ENCODE results near the gene CNTN1. TPM values are rescaled to one million over a fixed set of nuclear protein-coding genes. Genes with fewer than 3 reads are reported as not detected.

CNTN1 gene
- total and polyA plus RNA-seq, 2 donors (not counting 1 experiment from before 2014, with no cell fraction given), result not detected

DNA sequence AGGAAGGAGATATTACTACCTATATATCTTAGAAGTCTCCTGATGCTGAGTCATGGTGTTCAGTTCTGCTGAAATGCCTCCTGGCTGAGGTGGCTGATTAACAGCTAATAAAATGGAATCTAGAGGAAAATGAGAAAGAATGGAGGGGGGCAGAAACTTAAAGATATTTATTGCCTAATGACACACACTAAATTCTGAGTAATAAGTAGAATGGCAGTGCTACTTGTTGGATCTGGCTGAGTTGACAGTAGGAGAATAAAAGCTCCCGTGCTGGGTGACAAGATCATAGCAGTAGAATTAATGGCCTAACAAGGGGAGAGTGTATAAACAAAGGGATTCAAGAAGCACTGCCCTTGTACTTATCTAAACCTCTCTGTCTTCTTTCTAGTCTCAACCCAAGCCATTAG, 137.5 kb downstream of the CNTN1 start:
- Mint-ChIP-seq H3K27me3 (no peaks in the 10 kb centered on the region), H3K4me1 (no peaks in the 10 kb centered on the region), H3K27ac (no peak overlapping the region), H3K4me3 (no peak overlapping the region), H3K9me3 (ENCODE audit: insufficient read depth) (no peaks in the 10 kb centered on the region)
- intact Hi-C loops (cut with micrococcal nuclease), result no loop called here
- Histone ChIP-seq H4K20me1 (ENCODE audit: control insufficient read depth, insufficient read depth, low read length, poor library complexity, severe bottlenecking) (no peaks in the 10 kb centered on the region), H3K9ac (ENCODE audit: low read length) (no peak overlapping the region), H2AFZ (ENCODE audit: insufficient read depth, low read depth, low read length, poor library complexity, severe bottlenecking) (no peak overlapping the region), H3K79me2 (ENCODE audit: control insufficient read depth, insufficient read depth, low read length) (no peaks in the 10 kb centered on the region), H3K36me3 (replicated peaks in 1 of 2; ENCODE audit: control extremely low read depth in 1 of 2, control insufficient read depth in 1 of 2, extremely low read depth in 1 of 2, insufficient read depth in 2 of 2, low read length in 1 of 2) (no peaks in the 10 kb centered on the region), H3K4me2 (replicated peaks; ENCODE audit: low read depth, low read length, poor library complexity, severe bottlenecking) (no peak overlapping the region), H3K9me3 (ENCODE audit: control extremely low read depth in 1 of 3, control insufficient read depth in 2 of 3, insufficient read depth in 1 of 3, low read length in 2 of 3) (no peaks in the 10 kb centered on the region), H3K27me3 (replicated peaks in 1 of 4; ENCODE audit: control extremely low read depth in 1 of 4, control insufficient read depth in 3 of 4, insufficient read depth in 4 of 4, low read length in 3 of 4) (no peaks in the 10 kb centered on the region), H3K4me3 (ENCODE audit: control extremely low read depth in 1 of 5, extremely low read depth in 1 of 5, insufficient read depth in 1 of 5, low read depth in 2 of 5, low read length in 4 of 5) (no peak overlapping the region), H3K27ac (ENCODE audit: low read length in 2 of 2) (no peak overlapping the region), H3K4me1 (ENCODE audit: control insufficient read depth in 2 of 2, insufficient read depth in 2 of 2, low read length in 2 of 2) (no peaks in the 10 kb centered on the region)
- CTCF ChIA-PET, result no interaction called here
- no peak for DNase-seq
- no CpG with 5 or more reads among the region's 1 CpG for WGBS (ENCODE audit: insufficient coverage)
- POLR2A ChIA-PET, result no interaction called here
- no peak for ATAC-seq (ENCODE audit: low read depth)
- TF ChIP-seq EZH2 (IDR thresholded peaks at IDR 0.05; ENCODE audit: borderline replicate concordance, insufficient read depth, low read depth, low read length, poor library complexity, severe bottlenecking), result no peak

DNA sequence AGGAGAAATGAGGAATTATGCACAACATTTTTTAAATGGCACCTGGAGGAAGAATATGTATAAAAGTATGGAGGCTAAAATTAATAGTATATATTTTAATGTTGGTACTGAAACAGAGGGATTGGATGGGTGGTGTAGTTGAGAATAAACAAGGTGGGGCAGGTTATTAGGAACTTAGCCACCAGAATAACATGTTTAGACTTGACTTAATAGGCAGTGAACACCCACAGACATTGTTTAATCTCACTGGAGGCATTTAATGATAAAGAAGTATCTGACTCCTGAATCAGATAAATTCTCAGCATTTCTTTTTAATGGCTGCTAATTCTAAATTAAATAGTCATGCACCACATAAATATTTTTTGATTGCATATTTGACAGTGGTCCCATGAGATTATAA, 139.7 kb downstream of the CNTN1 start:
- ATAC-seq (ENCODE audit: low read depth) (no peak), DNase-seq (no peak)
- Histone ChIP-seq H3K27me3 (replicated peaks in 1 of 4; ENCODE audit: control extremely low read depth in 1 of 4, control insufficient read depth in 3 of 4, insufficient read depth in 4 of 4, low read length in 3 of 4) (no peaks in the 10 kb centered on the region), H3K9me3 (ENCODE audit: control extremely low read depth in 1 of 3, control insufficient read depth in 2 of 3, insufficient read depth in 1 of 3, low read length in 2 of 3) (no peaks in the 10 kb centered on the region), H3K4me3 (ENCODE audit: control extremely low read depth in 1 of 5, extremely low read depth in 1 of 5, insufficient read depth in 1 of 5, low read depth in 2 of 5, low read length in 4 of 5) (no peak overlapping the region), H3K4me1 (ENCODE audit: control insufficient read depth in 2 of 2, insufficient read depth in 2 of 2, low read length in 2 of 2) (no peaks in the 10 kb centered on the region), H3K36me3 (replicated peaks in 1 of 2; ENCODE audit: control extremely low read depth in 1 of 2, control insufficient read depth in 1 of 2, extremely low read depth in 1 of 2, insufficient read depth in 2 of 2, low read length in 1 of 2) (no peaks in the 10 kb centered on the region), H4K20me1 (ENCODE audit: control insufficient read depth, insufficient read depth, low read length, poor library complexity, severe bottlenecking) (no peaks in the 10 kb centered on the region), H3K4me2 (replicated peaks; ENCODE audit: low read depth, low read length, poor library complexity, severe bottlenecking) (no peak overlapping the region), H3K79me2 (ENCODE audit: control insufficient read depth, insufficient read depth, low read length) (no peaks in the 10 kb centered on the region), H3K9ac (ENCODE audit: low read length) (no peak overlapping the region), H3K27ac (ENCODE audit: low read length in 2 of 2) (no peak overlapping the region), H2AFZ (ENCODE audit: insufficient read depth, low read depth, low read length, poor library complexity, severe bottlenecking) (no peak overlapping the region)
- no peaks in the 10 kb centered on the region for H3K9me3 Mint-ChIP-seq (ENCODE audit: insufficient read depth)
- no peak overlapping the region for H3K27ac Mint-ChIP-seq
- intact Hi-C loops (cut with micrococcal nuclease), result no loop called here
- H3K4me1 Mint-ChIP-seq, result no peaks in the 10 kb centered on the region
- TF ChIP-seq EZH2 (IDR thresholded peaks at IDR 0.05; ENCODE audit: borderline replicate concordance, insufficient read depth, low read depth, low read length, poor library complexity, severe bottlenecking), result no peak
- TF ChIP-seq, protein P1, sequence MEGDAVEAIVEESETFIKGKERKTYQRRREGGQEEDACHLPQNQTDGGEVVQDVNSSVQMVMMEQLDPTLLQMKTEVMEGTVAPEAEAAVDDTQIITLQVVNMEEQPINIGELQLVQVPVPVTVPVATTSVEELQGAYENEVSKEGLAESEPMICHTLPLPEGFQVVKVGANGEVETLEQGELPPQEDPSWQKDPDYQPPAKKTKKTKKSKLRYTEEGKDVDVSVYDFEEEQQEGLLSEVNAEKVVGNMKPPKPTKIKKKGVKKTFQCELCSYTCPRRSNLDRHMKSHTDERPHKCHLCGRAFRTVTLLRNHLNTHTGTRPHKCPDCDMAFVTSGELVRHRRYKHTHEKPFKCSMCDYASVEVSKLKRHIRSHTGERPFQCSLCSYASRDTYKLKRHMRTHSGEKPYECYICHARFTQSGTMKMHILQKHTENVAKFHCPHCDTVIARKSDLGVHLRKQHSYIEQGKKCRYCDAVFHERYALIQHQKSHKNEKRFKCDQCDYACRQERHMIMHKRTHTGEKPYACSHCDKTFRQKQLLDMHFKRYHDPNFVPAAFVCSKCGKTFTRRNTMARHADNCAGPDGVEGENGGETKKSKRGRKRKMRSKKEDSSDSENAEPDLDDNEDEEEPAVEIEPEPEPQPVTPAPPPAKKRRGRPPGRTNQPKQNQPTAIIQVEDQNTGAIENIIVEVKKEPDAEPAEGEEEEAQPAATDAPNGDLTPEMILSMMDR (IDR thresholded peaks at IDR 0.05), result no peak
- CTCF ChIA-PET, result no interaction called here
- H3K4me3 Mint-ChIP-seq, result no peak overlapping the region
- no peaks in the 10 kb centered on the region for H3K27me3 Mint-ChIP-seq
- POLR2A ChIA-PET, result no interaction called here
